Stimulated activated CD8-positive, alpha-beta memory T cell treated with anti-CD3 and anti-CD28 coated beads, Interleukin-12 subunit alpha, Interleukin-12 subunit beta, amount 100 ng/mL, for 1 hour (primary cell): ENCODE results near the gene ERBB4.

Experiments
- DNase-seq: peaks from one replicate; pipeline ENCODE4 v3.0.0-alpha.2; 2020; ENCODE audit warnings: low read depth

ERBB4 gene

DNA sequence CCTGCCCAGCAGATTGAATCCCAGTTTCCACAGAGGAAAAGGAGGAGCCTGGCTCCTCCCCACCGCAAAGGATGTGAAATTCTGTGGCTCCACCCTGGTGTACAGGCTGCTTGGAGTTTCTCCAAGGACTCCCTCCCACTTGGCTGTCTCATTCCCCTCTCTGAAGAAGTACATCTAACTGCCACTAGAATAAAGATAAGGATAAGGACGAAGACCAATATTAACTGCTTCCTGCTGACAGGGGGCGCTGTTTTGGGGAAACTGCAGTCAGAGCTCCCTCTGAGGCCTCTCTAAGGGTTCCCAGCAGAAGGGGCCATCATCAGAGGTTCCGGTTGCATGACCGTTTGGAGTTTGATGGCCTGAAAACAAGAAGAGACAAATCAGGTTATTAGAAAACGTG lies 1191.3 kb downstream of the ERBB4 start:
- no peak for DNase-seq

DNA sequence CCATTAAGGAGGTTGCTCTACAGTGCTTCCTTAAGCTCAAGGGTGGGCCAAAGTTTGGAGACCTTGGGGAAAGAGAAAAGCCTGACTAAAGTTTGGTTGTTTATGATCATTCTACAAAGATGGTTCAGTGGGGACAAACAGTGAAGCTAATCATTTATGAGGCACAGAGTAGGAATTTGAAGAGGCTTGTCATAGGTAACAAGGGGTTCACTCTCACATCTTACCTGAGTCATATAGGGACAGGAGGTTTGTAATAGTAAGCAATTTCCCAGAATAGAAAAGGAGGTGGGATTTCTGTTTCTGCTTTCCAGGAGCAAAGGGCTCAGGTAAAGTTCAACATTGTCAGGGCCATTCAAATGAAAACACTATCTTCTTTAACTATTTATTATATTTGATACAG lies 1194.3 kb downstream of the ERBB4 start:
- DNase-seq = no peak

DNA sequence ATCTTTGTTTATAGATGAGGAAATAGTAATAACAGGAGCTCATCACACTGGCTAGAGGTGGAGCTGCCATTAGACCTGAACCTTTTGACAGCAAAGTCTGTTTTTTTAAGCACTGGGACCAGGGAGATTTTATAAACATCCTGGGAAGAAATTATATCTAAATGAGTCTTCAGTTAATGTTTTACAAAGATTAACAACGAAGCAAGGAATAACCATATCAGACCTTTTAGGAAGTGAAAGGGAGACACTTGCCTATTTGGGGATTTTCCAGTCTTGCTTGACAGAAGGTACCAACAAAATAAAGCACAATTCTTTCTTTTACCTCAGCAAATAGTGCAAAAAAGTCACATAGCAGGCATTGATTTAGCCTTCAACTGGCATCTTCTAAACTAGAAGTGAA lies 1205.2 kb downstream of the ERBB4 start:
- no peak for DNase-seq

GRCh38 chr2:211331736-211332135 lies 1206.9 kb downstream of the ERBB4 start:
- DNase-seq = no peak

GRCh38 chr2:211329882-211330281 lies 1208.7 kb downstream of the ERBB4 start:
- DNase-seq = no peak

GRCh38 chr2:211329421-211329820 lies 1209.2 kb downstream of the ERBB4 start:
- no peak for DNase-seq

- no peak for DNase-seq
Measured at GRCh38 chr2:211328126-211328525, 1210.5 kb downstream of the ERBB4 start.
